GM08714 (cell line): ENCODE results near the gene RBP5.

Experiments
- H3K4me3 ChIP-seq: fragments of 200-500 bp; sonication (Bioruptor generic); 2 replicates; pipeline ENCODE4 v1.5.1; 2014; ENCODE audit warnings: mild to moderate bottlenecking, low read length, inconsistent platforms
- ZNF274 ChIP-seq: IDR thresholded peaks from 2 replicates; pipeline ENCODE4 v1.6.1; 2012; ENCODE audit warnings: mild to moderate bottlenecking, low read depth, low read length

Gene RBP5, protein sequence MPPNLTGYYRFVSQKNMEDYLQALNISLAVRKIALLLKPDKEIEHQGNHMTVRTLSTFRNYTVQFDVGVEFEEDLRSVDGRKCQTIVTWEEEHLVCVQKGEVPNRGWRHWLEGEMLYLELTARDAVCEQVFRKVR

DNA sequence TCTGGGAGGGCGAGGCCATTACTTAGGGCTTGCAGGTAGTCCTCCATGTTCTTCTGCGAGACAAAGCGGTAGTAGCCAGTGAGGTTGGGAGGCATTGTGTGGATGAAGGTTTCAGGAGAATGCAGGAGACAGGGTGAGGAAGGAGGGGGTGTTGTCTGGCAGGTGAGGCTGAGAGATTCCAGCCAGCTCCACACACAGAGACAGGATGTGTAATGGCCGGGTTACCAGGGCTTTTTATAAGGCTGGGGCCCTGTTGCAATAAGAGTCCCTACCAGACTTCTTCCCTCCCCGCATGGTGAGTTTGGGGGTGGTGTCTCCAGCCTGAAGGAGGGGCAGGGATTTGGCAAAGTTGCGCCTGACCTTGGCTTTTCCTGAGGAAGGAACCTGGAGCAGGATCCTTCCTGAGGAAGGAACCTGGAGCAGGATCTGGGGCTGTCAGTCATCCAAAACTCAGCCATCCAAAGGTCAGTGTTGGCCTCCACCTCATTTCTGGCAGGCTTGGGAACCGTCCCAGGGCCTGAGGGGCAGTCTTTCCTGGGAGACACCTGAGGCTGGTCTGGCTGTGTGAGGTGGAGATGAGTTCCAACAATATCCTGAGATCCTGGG lies at the start of gene RBP5:
Gene RBP5 (minus strand): TSS at position 209 of the 606 bp plus-strand sequence. CDS start 114 bp downstream, at position 95.
- no peak for TF ChIP-seq ZNF274
- peak within 1 kb of the TSS; percentile 62 for H3K4me3 ChIP-seq

DNA sequence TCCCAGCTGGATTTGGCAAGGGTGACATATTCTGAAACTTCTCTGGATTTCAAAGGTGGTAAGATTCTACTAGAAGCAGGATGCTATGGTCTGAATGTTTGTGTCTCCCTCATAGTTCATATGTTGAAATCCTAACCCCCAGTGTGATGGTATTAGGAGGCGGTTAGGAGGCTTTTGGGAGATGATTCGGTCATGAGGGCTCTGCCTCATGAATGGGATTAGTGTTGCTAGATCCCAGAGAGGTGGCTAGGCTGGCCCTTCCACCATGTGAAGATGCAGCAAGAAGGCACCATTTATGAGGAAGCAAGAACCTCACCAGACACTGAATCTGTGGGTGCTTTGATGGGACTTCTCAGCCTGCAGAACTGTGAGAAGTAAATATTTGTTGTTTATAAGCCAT lies 49.8 kb upstream of the RBP5 start:
- H3K4me3 ChIP-seq, result no peak overlapping the region
- no peak for TF ChIP-seq ZNF274

DNA sequence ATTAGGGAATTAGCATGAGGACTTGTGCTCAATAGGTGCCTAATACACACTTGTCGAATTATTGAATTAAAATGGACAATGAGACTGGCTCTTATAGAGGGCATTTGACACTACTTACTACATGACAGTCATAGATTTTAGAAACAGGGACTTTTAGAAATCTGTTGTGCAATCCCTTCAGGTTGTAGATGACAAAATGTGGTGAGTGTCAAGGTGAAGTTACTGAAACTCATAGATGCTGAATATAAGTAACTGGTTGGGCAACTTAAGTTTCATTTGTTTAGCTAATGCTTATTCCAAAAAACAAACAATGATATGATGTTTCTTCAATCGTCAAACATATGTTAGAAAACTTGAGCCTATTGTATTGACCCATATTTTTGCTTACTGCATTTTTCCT lies 47.9 kb upstream of the RBP5 start:
- TF ChIP-seq ZNF274, result no peak

DNA sequence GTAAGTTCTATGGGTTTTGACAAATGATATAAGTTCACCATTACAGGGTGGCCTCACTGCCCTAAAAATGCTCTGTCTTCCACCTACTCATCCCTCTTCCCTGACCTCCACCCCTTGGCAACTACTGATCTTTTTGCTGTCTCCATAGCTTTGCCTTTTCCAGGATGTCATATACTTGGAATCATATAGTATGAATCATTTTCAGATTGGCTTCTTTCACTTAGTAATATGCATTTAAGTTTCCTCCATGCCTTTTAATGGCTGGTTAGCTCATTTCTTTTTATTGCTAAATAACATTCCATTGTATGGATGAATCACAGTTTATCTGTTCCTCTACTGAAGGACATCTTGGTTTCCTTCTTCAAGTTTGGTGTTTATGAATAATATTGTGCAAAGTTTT lies 46.8 kb upstream of the RBP5 start:
- no peak for TF ChIP-seq ZNF274
- no peak overlapping the region for H3K4me3 ChIP-seq

More for the DNA sequence above, 47.9 kb upstream of the RBP5 start:
- no peak overlapping the region for H3K4me3 ChIP-seq

DNA sequence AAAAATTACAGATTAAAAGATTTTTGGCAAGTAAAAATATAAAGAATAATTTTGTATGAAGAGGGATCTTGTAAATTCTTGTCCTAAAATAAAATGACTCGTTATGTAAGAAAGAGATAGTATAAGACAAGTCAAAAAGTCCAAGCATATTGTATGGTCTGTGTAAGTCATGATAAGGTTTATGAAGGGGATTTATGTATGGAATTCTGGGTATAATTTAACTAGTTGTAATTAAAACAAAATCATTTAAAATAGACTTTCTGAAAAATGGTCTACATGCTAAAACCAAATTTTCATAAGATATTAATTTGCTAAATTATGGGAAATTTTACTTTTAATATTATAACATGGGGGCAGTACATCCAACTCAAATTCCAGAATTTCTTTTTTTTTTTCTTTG lies 43.2 kb upstream of the RBP5 start:
- TF ChIP-seq ZNF274, result no peak
- no peak overlapping the region for H3K4me3 ChIP-seq

DNA sequence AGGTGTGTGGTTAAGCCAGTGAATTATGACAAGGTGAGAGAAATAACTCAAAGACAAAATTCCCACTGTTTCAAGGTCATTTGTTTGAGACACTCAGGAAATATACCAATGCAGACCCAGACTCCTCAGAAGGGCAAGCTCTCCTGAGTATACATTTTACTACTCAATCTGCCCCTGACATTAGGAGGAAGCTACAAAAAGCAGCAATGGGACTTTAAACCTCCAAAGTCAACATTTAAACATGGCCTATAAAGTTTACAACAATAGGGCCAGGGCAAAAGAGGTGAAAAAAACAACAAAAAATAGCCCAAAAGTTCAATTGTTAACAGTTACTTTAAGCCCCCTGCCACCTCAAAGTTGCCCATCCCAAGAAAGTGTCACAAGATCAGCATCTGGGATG lies 41.3 kb upstream of the RBP5 start:
- no peak for TF ChIP-seq ZNF274
- H3K4me3 ChIP-seq, result no peak overlapping the region

DNA sequence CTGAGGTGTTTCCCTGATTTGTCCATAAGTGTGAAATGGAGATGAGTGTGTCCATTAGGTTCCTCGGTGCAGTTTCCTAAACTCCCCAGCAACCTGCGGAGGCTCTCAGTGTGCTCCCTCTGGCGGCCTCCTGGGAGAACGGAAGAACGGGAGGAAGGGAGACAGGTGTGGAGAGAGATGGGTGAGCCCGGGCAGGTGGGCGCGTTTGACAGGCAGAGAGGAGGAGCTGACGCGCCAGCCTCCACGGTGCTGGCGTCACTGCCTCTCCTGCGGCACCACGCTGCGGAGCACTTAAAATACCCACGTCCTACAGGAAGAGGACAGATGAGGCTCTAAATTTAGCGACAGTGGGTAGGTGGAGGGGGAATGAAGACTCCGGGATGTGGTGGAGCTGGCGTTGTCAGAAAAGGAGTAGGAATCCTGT lies 34.0 kb upstream of the RBP5 start:
- no peak for TF ChIP-seq ZNF274
- H3K4me3 ChIP-seq, result no peak overlapping the region

DNA sequence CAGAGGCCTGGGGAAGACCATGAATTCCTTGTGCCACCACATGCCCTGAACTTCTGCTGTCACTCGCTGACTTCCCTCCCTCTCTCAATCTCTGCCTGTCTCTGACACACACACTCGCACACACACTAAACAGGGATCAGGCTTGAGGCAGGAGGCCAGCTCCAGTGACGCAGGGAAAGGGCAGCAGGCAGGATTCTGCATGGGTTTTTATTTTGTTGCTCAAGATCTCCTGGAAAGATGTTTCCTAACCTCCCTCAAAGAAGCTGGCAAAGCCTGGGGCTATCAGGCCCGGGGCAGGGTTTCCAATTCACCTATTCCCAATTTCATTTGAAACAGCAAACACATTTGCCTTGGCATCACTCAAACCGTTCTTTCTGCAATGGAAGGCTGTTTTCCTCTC lies 33.1 kb upstream of the RBP5 start:
- H3K4me3 ChIP-seq, result no peak overlapping the region
- no peak for TF ChIP-seq ZNF274

DNA sequence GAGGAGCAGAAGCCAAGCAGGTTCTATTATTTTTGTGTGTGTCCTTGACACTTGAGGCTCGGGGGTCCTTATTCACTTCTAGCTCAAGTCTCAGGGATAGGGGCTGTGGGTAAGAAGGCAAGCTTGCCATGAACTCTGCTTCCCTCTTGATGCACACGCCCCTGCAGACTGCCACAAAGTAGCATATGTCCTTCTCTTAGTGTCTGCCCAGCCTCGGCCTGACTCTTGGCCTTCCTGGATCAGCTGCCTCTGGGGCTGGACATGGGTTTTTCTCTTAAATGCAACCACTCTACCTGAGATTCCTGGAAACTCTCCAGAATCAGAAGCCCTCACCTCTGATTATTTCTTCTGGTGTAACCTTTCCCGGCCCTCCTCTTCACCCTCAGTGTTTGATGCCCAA lies 32.6 kb upstream of the RBP5 start:
- TF ChIP-seq ZNF274, result no peak
- no peak overlapping the region for H3K4me3 ChIP-seq

DNA sequence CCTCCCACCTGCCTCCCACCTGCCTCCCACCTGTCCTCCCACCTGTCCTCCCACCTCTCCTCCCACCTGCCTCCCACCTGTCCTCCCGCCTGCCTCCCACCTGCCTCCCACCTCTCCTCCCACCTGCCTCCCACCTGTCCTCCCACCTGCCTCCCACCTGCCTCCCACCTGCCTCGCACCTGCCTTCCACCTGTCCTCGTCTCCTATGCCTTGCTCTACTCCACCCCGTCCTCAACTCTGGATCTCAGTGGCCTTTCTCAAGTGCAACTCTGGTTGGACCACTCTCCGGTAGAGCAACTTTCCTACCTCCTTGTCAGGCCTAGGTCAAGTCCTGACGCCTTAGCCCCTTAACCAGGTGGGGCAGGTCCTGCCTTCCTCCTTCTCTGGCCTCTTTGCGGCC lies 31.5 kb upstream of the RBP5 start:
- H3K4me3 ChIP-seq, result no peak overlapping the region
- TF ChIP-seq ZNF274, result no peak

DNA sequence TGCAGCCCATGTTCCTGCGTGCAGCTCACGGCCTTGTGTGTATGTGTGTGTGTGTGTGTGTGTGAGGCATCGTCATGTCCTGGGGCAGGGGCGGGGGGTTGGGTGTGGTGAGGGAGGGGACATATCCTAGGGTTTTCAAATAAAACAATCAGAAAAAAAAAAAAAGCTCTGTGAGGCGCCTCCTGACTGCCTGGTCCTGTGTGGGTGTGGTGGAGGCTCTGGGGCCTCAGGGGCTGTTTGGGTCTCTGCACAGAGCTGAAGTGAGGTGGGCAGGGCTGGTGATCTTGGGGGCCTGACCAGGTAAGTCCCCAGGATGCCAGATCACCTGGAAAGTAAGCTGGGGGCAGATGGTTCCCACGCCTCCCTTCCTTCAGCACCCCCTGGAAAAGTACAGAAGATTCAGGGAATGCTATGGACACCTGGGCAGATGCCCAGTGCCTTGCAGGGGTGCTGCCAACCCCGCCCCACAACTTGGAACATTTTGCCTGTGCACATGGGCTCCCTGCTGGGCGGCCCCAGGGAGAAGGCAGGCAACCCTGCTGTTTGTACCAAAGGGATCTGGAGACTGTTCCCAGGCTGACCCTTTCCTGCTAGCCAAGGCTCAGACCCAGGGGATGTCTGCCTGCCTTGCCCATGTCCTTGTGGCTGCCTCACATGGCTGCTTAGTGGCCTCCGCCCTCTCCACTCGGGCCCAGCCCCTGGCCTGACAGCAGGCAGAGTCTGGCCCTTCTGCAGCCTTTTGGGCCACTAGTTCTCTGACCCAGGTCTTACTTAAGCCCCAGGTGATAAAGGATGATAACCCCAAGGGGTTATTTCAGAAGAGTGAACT lies 30.3 kb upstream of the RBP5 start:
- no peak for TF ChIP-seq ZNF274
- H3K4me3 ChIP-seq, result no peak overlapping the region

DNA sequence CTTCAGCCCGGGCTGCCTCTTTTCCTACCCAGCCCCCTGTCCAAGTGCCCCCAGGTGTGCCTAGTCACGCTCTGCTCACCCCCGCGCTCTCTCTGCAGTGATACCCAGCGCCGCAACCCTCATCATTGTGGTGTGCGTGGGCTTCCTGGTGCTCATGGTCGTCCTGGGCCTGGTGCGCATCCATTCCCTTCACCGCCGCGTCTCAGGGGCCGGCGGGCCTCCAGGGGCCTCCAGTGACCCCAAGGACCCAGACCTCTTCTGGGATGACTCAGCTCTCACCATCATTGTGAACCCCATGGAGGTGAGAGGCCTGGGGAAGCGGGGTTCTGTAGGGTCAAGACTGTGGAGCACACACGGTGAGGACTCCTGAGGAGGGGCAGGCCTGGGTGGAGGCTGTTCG lies 28.7 kb upstream of the RBP5 start:
- H3K4me3 ChIP-seq, result no peak overlapping the region
- no peak for TF ChIP-seq ZNF274

DNA sequence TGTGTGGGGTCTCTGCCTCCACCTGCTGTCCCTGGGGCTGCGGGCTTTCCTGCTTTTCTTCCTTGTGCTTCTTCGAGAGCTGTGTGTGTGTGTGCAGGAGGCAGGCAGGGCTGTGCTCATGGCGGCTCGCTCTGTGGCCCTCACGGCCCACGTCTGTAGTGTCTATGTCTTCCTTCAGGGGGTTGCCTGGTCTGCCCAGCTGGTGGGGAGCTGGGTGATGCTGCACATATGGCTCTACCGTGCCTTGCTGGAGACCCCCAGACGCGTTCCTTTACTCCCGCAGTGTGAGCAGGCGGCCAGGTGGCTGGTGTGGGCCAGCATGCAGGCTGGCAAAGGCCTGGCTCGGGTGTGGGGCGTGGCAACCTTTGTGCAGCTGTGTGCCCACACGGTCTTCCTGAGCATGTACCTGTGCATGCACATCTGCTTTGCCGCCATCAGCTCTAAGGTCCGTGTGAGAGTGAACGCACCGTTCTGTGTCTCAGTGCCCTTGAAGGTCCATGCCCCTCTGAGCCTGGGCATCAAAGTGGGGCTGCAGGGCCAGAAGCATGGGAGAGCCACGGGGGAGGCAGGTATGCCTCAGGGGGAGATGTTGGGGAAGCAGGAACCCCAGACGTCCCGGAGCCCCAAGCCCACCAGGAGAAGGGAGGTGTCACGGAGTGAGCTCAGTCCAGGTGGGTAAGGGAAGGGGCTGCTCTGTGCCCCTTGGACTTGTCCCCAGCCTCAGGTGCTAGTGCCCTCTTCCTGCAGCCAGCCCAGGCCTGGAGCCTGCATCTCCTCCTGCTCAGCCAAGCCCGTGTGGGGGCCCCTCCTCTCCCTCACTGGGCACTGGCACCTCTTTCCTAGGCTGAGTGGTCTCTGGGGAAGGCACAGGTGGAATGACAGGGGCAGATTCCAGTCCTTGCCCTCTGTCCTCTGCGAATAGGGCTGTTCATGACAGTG lies 27.8 kb upstream of the RBP5 start:
- TF ChIP-seq ZNF274, result no peak

DNA sequence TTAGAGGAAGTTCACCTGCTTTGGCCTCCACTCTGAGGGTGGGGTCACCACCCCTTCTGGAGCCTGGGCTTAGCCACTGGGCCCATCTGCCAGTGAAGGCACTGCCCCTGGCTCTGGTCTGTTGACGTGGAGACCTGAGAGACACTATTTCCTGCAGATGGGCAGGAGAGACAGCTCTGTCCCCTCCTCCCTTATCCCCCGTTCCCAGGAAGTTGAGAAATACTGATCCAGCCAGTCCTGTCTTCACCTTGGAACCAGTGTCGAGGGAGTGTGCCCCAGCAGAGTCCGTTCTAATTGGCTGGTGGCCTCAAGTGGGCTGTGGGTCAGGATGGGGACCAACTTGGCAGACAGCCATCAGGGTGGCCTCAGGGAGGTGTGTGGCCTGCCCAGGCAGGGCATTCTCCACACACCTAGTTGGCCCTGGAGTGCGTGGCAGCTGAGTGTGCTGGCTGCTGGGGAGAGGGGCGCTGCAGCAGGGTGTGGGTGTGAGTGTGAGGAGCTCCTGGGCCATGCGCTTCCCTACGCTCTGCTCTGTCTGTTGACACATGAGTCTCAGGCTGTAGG lies 26.9 kb upstream of the RBP5 start:
- TF ChIP-seq ZNF274, result no peak

More for the DNA sequence above, 27.8 kb upstream of the RBP5 start:
- no peak overlapping the region for H3K4me3 ChIP-seq

More for the DNA sequence above, 26.9 kb upstream of the RBP5 start:
- no peak overlapping the region for H3K4me3 ChIP-seq
